ENCODE measurements around the gene TCHH. TPM values are rescaled to one million over a fixed set of nuclear protein-coding genes. Genes with fewer than 3 reads are reported as not detected.

The TCHH gene
- total RNA-seq, 3 donors from 2014 or later = 0.03 to 0.05 TPM; not detected in 1

- Mint-ChIP-seq H3K36me3 (ENCODE audit: insufficient read depth) (no peaks in the 10 kb centered on the region), H3K4me3 (no peak overlapping the region), H3K4me1 (ENCODE audit: low read depth) (no peaks in the 10 kb centered on the region), H3K9me3 (peaks cover 14% of the 10 kb centered on the region), H3K27me3 (ENCODE audit: low read depth) (peaks cover 52% of the 10 kb centered on the region)
- ATAC-seq (no peak), DNase-seq (no peak)
Measured at GRCh38 chr1:152141971-152142584, 26.8 kb upstream of the TCHH start.

GRCh38 chr1:152137215-152137614 is 22.0 kb upstream of the TCHH start:
- Mint-ChIP-seq H3K4me1 (ENCODE audit: low read depth) (no peaks in the 10 kb centered on the region), H3K27me3 (ENCODE audit: low read depth) (peaks cover 37% of the 10 kb centered on the region), H3K36me3 (ENCODE audit: insufficient read depth) (no peaks in the 10 kb centered on the region), H3K9me3 (peaks cover 14% of the 10 kb centered on the region), H3K4me3 (no peak overlapping the region)
- ATAC-seq (no peak), DNase-seq (no peak)

- DNase-seq = no peak
- Mint-ChIP-seq H3K4me1 (ENCODE audit: low read depth) (no peaks in the 10 kb centered on the region), H3K9me3 (peaks cover 14% of the 10 kb centered on the region), H3K4me3 (no peak overlapping the region), H3K27me3 (ENCODE audit: low read depth) (peaks cover 56% of the 10 kb centered on the region), H3K36me3 (ENCODE audit: insufficient read depth) (no peaks in the 10 kb centered on the region)
- no peak for ATAC-seq
Measured at GRCh38 chr1:152130186-152130585, 14.9 kb upstream of the TCHH start.

- no peak for DNase-seq
- Mint-ChIP-seq H3K4me3 (no peak overlapping the region), H3K27me3 (ENCODE audit: low read depth) (peaks cover 64% of the 10 kb centered on the region), H3K4me1 (ENCODE audit: low read depth) (no peaks in the 10 kb centered on the region), H3K36me3 (ENCODE audit: insufficient read depth) (no peaks in the 10 kb centered on the region), H3K9me3 (peaks cover 2% of the 10 kb centered on the region)
- no peak for ATAC-seq
Measured at GRCh38 chr1:152127673-152128072, 12.4 kb upstream of the TCHH start.

- Mint-ChIP-seq H3K36me3 (ENCODE audit: insufficient read depth) (no peaks in the 10 kb centered on the region), H3K27me3 (ENCODE audit: low read depth) (peaks cover 68% of the 10 kb centered on the region), H3K4me3 (no peak overlapping the region), H3K9me3 (no peaks in the 10 kb centered on the region), H3K4me1 (ENCODE audit: low read depth) (no peaks in the 10 kb centered on the region)
- ATAC-seq (no peak), DNase-seq (no peak)
Measured at GRCh38 chr1:152125834-152126443, 10.7 kb upstream of the TCHH start.

- Mint-ChIP-seq H3K36me3 (ENCODE audit: insufficient read depth) (no peaks in the 10 kb centered on the region), H3K4me1 (ENCODE audit: low read depth) (no peaks in the 10 kb centered on the region), H3K27me3 (ENCODE audit: low read depth) (peaks cover 38% of the 10 kb centered on the region), H3K4me3 (no peak overlapping the region), H3K9me3 (no peaks in the 10 kb centered on the region)
- DNase-seq (no peak), ATAC-seq (no peak)
Measured at GRCh38 chr1:152118915-152119314, 3.7 kb upstream of the TCHH start.

- Mint-ChIP-seq H3K9me3 (no peaks in the 10 kb centered on the region), H3K4me1 (ENCODE audit: low read depth) (no peaks in the 10 kb centered on the region), H3K4me3 (no peak overlapping the region), H3K27me3 (ENCODE audit: low read depth) (peaks cover 17% of the 10 kb centered on the region), H3K36me3 (ENCODE audit: insufficient read depth) (no peaks in the 10 kb centered on the region)
- DNase-seq (no peak), ATAC-seq (no peak)
Measured at GRCh38 chr1:152112885-152113432, 2.3 kb downstream of the TCHH start.

GRCh38 chr1:152112101-152112884 is 3.0 kb downstream of the TCHH start:
- no peak for DNase-seq
- H3K9me3 Mint-ChIP-seq = no peaks in the 10 kb centered on the region

GRCh38 chr1:152111515-152111968 is 3.7 kb downstream of the TCHH start:
- no peaks in the 10 kb centered on the region for H3K36me3 Mint-ChIP-seq (ENCODE audit: insufficient read depth)
- no peaks in the 10 kb centered on the region for H3K9me3 Mint-ChIP-seq
- peak; percentile 52 to 61 for ATAC-seq

More at GRCh38 chr1:152112101-152112884, 3.0 kb downstream of the TCHH start:
- H3K27me3 Mint-ChIP-seq (ENCODE audit: low read depth) = peaks cover 14% of the 10 kb centered on the region
- no peaks in the 10 kb centered on the region for H3K36me3 Mint-ChIP-seq (ENCODE audit: insufficient read depth)
- ATAC-seq = no peak
- no peaks in the 10 kb centered on the region for H3K4me1 Mint-ChIP-seq (ENCODE audit: low read depth)
- no peak overlapping the region for H3K4me3 Mint-ChIP-seq

GRCh38 chr1:152110860-152111514 is 4.3 kb downstream of the TCHH start:
- Mint-ChIP-seq H3K4me1 (ENCODE audit: low read depth) (no peaks in the 10 kb centered on the region), H3K36me3 (ENCODE audit: insufficient read depth) (no peaks in the 10 kb centered on the region), H3K27me3 (ENCODE audit: low read depth) (peaks cover 7% of the 10 kb centered on the region), H3K4me3 (no peak overlapping the region), H3K9me3 (no peaks in the 10 kb centered on the region)
- ATAC-seq = peak; percentile 51 to 60
- DNase-seq = no peak

More at GRCh38 chr1:152111515-152111968, 3.7 kb downstream of the TCHH start:
- no peak for DNase-seq
- no peaks in the 10 kb centered on the region for H3K4me1 Mint-ChIP-seq (ENCODE audit: low read depth)
- peaks cover 7% of the 10 kb centered on the region for H3K27me3 Mint-ChIP-seq (ENCODE audit: low read depth)
- H3K4me3 Mint-ChIP-seq = no peak overlapping the region

GRCh38 chr1:152110365-152110859 is 4.8 kb downstream of the TCHH start:
- Mint-ChIP-seq H3K9me3 (no peaks in the 10 kb centered on the region), H3K36me3 (ENCODE audit: insufficient read depth) (no peaks in the 10 kb centered on the region), H3K4me3 (no peak overlapping the region), H3K4me1 (ENCODE audit: low read depth) (no peaks in the 10 kb centered on the region), H3K27me3 (ENCODE audit: low read depth) (peaks cover 7% of the 10 kb centered on the region)
- ATAC-seq (peak; percentile 47 to 54), DNase-seq (no peak)

- Mint-ChIP-seq H3K36me3 (ENCODE audit: insufficient read depth) (no peaks in the 10 kb centered on the region), H3K27me3 (ENCODE audit: low read depth) (peaks cover 11% of the 10 kb centered on the region), H3K9me3 (no peaks in the 10 kb centered on the region), H3K4me3 (no peak overlapping the region), H3K4me1 (ENCODE audit: low read depth) (no peaks in the 10 kb centered on the region)
- ATAC-seq = no peak
- DNase-seq = no peak
Measured at GRCh38 chr1:152109998-152110294, 5.3 kb downstream of the TCHH start.

GRCh38 chr1:152109231-152109997 is 5.8 kb downstream of the TCHH start:
- no peak for ATAC-seq
- Mint-ChIP-seq H3K27me3 (ENCODE audit: low read depth) (peaks cover 11% of the 10 kb centered on the region), H3K4me3 (no peak overlapping the region), H3K36me3 (ENCODE audit: insufficient read depth) (no peaks in the 10 kb centered on the region), H3K4me1 (ENCODE audit: low read depth) (no peaks in the 10 kb centered on the region), H3K9me3 (no peaks in the 10 kb centered on the region)
- DNase-seq = no peak

- DNase-seq (no peak), ATAC-seq (no peak)
- Mint-ChIP-seq H3K9me3 (no peaks in the 10 kb centered on the region), H3K36me3 (ENCODE audit: insufficient read depth) (no peaks in the 10 kb centered on the region), H3K27me3 (ENCODE audit: low read depth) (peaks cover 13% of the 10 kb centered on the region), H3K4me3 (no peak overlapping the region), H3K4me1 (ENCODE audit: low read depth) (no peaks in the 10 kb centered on the region)
Measured at GRCh38 chr1:152108882-152109222, 6.4 kb downstream of the TCHH start.

All from activated T-cell treated with anti-CD3 and anti-CD28 coated beads, Interleukin-2, amount 50 U/mL, for 4 hours (primary cell).